Renal cortical epithelial cell (primary cell): ENCODE measurements around the gene INPP5J. TPM values are rescaled to one million over a fixed set of nuclear protein-coding genes. Genes with fewer than 3 reads are reported as not detected.
A peak's percentile ranks its signal among the peaks of the same experiment; 100 is the strongest.
"Not testable (repeated sequence)": the region's sequence is repeated elsewhere in the genome, so short reads cannot be mapped to it uniquely, and the experiment has no call there.

Experiments used
- DNase-seq: peaks from one replicate; pipeline ENCODE4 v3.0.0-alpha.2; 2011; ENCODE audit warnings: low read depth
- total RNA-seq: library from RNA; depleted of rRNA; stranded (reverse); fragments of >200 nt; gene quantifications from 2 replicates; pipeline ENCODE4 v1.2.3, GENCODE V29; 2014

INPP5J gene
- total RNA-seq, 1 donor from 2014 or later, result 4.0 TPM

DNA sequence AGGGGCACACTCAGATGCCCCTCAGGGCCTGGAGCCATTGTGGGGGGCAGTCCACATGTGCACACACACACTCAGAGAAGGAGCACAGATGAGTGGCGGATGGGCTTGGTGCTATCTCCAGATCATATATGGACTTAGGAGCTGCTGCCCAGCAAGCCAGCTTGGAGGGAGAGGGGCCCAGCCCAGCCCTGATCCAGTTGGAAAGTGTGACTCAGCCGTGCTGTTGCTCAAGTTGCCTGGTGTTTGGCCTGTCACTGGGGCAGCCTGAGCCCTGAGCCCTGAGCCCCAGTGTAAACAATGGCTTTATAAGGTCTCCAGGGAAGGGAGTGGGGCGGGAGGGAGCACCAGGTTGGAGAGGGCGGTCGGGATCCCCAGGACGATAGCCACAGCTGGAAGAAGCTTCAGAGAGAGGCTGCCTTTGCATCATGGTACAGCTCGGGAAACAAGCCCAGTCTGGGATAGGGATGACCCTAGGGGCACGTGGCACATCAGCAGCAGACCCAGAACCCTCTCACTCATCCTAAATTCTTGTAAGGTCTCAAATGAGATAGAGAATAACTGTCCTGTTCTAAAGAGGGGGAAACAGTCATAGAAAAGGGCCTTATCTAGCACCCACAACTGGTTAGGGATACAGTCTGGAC, 20.2 kb upstream of the INPP5J start:
- DNase-seq, result peak; percentile 76

DNA sequence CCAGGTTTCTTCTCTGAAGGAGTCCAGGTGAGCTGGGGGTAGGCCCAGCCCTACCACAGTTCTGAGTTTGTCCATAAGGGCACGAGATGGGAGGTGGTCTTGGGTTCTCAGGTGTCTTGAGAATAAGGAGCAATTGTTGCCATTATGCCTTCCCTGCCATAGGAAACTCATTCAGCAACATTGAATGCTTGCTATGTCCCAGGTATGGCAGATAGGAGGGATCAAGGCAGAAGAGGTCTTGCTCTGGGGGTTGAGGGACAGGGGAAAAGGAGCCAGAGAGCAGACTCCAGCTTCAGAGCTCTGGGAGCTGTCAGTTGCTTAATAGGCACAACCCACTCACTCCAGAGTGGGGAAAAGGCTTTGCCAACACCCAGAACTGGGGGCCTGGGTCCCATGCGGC, 19.7 kb upstream of the INPP5J start:
- DNase-seq, result no peak

DNA sequence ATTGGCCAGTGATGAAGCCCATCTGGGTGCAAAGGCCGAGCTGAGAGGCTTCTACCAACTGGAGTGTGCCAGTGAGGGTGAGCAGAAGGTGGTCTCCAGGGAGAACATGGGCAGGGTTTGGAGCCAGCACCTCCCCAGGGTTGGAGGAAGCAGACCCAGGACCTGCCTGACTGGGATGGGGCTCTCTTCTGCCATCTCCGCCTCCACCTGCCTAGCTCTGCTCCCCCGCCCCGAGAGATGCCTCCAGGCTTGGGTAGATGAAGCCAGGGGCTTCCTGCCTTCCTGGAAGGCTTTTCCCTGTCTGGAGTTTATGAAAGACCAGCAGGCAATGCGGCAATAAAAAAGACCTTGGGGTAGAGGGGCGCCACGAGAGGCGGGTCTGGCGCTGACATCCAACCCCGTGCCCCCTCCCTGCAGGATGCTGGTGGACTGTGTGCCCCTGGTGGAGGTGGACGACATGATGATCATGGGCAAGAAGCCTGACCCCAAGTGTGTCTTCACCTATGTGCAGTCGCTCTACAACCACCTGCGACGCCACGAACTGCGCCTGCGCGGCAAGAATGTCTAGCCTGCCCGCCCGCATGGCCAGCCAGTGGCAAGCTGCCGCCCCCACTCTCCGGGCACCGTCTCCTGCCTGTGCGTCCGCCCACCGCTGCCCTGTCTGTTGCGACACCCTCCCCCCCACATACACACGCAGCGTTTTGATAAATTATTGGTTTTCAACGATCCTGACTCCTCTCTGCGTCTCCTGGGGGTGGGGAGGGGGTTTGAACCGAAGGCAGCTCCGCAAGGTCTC, 18.7 kb upstream of the INPP5J start:
- DNase-seq, result no peak

DNA sequence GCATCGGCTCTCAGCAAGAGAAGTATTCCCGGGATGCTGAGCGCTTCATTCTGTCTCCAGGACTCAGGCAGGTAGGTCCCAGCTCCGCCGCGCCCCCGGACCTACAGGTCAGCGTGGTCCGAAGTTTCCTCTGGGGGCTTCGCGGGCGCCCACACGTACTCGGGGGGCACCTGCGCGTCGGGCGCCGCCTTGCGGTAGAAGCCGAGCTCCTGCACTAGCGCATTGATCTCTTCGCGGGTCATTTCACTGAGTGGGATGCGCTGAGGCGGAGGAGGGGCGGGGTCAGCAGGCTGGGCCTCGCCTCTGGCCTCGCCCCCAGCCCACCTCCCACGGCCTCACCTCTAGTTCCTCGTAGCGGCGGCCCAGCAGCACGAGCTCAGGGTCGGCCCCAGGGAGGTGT, 17.9 kb upstream of the INPP5J start:
- no peak for DNase-seq

DNA sequence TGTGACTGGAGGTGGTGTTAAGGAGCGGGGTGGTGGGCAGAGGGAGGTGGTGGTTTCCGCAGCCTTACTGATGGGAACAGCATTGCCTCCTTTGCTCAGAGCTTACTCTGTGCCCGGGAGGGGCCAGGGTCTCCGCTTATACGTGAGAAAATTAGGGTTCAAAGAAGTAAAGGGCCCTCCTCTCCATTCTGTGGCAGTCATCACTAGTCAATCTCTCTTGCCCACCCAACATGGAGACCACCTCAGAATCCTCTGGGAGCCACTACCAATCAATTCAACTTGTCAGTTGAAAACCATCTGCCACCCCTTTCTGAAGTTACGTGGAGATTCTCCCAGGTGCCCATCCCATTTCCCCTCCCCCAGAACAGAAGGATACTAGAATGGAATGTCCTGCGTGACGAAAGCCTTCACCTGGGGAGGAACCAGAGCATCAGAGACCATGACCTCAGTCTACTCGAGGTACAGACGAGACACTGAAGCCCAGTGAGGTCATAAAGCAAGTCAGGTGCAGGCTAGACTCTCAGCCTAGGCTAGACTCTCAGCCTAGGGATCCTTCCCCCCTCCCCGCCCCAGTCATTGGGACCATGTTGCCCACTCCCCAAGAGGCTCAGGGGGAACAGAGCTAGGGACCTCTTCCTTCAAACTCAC, 17.4 kb upstream of the INPP5J start:
- DNase-seq, result no peak

DNA sequence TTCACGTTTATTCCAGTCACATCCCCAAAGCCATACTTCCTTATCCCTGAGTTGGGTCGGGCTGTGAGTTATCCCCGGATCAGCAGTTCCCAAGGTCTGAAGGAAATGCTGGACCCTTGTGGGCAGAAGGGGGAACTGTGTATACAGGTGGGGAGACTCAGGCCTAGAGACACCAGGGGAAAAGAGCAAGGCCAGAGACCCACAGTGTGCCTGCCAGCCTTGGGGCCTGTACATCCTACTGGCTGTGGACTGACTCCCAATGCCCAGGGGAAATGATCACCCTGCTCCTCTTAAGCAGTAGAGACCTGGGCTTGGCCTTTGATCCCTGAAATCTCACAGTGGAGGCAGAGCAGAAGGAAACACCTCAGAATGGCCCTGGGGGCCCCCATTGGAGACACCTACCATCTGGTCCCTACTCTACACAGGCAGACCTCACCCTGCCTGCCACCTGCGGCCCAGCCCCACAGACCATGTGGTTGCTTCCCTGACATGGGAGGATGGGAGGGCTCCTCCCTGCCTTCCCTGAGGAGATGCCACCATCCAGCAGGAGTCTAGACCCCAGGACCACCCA, 16.7 kb upstream of the INPP5J start:
- DNase-seq, result no peak

DNA sequence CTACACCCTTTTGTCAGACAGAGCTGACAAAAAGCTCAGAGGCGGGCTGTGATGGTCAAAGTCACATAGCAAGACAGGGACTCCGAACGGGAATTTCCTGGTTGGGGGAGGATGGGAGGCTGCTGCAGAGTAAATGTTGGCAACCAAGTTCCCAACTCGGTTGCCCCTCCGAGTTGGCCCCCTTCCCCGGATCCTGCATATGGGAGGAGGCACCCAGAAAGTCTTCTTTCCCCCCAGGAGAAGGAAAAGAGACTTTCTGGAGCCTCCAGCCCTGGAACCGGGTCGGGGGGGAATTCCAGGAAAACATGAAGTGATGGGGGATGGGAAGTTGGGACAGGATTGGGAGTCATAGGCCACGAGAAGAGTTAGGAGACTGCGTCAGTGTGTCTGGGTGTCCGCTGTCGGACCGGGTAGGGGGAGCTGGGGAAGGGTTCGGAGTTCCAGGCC, 16.0 kb upstream of the INPP5J start:
- DNase-seq, result no peak

DNA sequence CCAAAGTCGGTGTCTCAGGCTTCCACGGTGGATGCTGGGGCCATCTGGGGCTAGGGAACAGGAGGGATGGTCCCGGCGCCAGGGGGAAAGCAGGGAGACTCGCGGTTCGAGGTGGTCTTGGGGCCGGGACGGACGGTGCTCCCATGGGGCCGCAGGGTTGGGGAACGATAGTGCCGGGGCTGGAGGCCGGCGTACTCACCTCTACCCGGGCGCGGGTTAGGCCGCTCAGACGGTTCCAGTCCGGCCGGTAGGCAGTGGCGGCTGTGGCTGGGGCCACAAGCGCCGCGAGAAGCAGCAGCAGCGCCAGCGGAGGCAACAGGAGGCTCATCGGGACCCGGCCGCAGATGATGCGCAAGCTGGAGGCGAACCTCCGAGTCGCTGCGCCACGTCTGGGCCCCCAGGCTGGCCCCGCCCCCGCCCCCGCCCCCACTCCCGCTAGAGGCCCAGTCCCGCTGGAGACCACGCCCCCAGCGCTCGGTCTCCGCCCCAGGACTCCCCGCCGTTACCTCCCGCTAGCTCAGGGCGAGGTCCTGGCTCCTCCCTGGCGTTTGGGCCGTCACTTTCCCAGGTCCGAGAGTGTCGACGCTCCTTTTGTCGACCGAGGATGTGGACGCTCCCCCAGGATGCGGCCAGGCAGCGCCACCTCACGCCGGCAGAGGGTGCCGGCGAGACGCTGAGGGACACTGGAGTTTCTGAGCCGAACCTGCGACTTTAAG, 15.4 kb upstream of the INPP5J start, which contains the start of gene SELENOM:
Gene SELENOM (minus strand): TSS at position 391 of the 716 bp plus-strand sequence. CDS start 63 bp downstream, at position 328.
- peak; percentile 92 for DNase-seq

DNA sequence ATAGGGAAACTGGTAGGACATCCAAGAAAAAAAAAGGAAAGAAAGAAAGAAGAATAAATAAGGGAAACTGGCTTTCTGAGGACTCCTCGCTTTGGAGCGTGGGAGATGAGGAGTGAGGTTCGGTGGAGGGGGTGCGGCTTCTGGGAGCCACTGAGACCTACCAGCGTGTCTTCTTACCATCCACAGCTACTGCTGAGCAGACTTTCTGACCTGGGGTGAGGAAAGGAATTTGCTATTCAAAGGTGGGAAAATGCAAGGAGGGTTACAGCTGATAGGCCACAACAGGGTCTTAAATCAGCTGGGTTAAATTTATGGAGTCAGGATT, 14.9 kb upstream of the INPP5J start:
- no peak for DNase-seq

DNA sequence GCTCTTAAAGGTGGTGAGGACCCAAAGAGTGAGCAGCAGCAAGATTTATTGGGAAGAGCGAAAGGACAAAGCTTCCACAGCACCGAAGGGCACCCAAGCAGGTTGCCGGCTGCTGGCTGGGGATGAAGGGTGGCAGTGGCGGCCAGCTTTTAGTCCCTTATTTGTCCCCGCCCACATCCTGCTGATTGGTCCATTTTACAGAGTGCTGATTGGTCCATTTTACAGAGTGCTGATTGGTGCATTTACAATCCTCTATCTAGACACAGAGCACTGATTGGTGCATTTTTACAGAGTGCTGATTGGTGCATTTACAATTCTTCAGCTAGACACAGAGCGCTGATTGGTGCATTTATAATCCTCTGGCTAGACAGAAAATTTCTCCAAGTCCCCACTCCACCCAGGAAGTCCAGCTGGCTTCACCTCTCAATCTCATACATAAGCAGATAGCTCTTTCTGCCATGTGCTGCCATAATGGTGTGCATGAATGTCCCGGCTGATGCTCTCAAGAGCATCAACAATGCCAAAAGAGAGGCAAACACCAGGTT, 10.1 kb upstream of the INPP5J start:
- DNase-seq, result not testable (repeated sequence)

DNA sequence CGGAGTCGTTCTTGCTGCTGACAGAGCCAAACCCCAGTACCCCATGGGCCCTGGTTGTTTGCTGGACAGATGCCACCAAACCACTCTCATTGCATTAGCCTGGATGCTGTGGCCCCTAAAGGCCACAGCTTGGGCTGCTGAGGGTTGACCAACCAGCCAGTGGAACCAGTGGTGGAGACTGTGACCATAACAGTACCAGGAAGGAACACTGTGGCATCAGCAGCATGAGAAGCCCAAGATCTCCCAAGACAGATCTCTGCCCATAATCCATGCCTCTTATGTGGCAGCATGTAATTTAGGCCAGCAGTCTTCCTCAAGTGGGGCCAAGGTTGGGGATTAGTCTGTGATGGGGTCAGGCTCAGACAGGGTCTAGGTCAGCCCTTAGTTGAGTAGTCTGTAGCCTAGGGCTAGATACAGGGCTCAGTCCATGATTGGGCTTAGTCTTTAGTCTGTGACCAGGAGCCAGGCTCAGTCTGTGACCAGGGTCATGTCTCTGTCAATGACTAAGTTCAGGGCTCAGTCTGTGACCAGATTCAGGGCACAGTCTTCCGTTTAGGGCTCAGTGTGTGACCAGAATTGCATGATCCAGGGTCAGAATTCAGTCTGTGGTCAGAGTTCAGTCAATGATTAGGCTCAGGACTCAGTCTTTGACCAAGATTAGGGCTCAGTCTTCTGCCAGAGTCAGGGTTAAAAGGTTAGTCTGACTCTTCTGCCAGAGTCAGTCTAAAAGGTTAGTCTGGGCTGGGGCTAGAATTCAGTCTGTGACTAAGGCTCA, 4.5 kb upstream of the INPP5J start:
- no peak for DNase-seq

DNA sequence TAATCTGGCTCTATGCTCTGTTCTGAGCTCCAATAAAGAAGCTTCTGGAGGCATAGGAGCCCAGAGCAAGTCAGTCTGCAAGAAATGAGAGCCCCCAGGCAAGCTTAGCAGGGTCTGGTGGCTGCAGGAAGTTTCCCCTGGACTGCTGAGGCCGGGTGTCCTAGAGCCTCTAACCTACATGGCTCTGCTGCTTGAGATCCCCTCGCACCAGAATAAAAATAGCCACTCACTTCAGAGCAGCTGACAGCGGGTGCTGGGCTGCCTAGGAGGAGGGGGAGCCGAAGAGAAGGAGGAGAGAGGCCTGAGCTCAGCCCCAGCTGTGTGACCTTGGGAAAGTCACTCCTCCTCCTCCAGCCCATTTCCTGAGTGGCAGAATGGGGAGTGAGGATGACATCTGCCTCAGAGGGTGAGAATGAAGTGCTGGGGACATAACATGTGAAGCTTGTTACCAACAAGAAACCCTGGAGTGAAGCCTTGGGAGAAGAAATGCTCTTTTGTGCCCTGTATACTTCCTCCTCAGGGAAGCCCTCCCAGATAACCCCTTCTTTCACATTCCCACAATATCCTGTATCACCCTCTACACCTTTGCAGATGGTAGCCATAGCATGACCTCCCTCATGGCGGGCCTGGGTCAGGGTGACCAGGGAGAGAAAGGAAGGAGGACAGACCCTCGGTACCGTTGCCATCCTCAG, 3.6 kb upstream of the INPP5J start:
- no peak for DNase-seq

DNA sequence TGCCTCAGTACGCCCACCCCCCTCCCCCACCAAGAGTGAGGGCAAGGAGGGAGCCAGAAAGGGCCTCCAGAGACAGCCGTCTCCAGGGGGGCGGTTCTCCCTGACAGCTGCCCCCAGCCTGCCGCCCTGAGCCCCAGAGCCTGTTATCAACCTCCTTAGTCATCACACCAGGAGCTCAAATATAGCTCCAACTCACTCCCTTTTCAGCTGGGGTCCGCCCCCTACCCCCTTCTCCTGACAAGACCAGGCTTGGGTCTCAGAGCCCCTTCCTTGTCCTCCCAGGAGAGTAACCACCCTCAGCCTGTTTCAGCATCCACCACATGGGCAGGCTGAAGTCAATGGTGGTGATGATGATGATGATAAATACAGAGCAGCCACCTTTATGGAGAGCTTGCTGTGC, 2.5 kb upstream of the INPP5J start:
- DNase-seq, result no peak

DNA sequence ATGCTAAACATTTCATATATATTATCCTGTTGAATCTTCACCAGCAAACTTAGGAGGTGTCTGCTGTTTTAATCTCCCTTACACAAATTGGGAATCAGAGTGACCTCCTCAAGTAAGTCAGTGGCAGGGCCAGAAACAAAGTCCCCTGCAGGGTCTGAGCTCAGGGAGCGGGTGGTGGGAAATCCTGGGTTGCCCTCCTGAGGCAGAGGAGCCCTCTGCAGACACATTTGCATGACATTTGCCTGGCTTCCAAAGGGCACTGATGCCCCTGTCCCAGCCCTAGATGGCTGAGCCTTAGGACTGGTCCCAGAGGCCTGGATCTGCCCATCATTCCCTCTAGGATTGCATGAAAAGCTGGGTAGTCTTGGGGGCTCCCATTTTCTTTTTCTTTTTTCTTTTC, 2.1 kb upstream of the INPP5J start:
- DNase-seq, result no peak

DNA sequence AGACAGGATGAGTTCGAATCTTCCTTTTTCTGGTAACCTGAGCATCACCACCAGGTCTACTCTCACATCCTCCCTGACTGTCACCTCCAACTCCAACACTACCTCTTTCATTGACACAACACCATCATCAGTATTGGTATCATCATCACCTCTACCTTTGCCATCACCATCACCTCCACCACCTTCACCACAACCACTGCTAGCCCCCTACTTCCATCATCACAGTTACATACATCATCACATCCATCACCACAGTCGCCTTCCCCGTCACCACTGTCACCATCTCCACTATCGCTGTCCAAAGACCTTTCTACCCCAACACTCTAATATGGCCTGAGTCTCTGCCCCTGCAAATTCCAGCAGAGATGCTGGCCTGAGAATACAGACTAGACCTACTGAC, 1.4 kb upstream of the INPP5J start:
- no peak for DNase-seq

DNA sequence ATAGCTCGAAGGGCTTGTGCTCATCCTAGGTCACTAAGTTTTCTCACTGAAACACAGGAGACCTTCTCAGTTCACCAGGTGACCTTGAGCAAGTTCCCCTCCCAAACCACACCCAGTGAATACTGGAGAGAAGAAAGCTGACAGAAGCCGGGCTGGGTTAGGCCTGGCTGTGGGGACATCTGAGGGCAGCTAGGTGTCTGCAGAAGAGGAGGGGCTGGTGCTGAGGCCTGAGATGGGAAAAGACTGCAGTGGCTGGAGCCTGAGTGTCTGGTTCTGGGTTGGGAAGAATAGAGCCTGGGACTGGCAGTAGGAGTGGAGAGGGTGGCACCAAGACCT, 602 bp upstream of the INPP5J start:
- no peak for DNase-seq

DNA sequence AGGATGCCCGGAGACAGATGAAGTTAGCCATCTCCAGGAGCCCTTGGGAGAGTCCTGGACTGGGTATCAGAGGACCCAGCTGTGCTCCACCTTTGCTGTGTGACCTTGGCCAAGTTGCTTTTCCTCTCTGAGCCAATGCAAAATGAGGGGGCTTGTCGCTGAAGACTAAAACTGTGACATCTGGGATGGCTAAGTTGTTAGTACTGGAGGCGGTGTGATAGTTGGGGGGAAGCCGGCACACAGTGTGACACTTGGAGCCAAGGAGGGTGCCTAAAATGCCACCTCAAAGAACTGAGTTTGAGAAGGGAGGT, 481 bp downstream of the INPP5J start:
- no peak for DNase-seq

DNA sequence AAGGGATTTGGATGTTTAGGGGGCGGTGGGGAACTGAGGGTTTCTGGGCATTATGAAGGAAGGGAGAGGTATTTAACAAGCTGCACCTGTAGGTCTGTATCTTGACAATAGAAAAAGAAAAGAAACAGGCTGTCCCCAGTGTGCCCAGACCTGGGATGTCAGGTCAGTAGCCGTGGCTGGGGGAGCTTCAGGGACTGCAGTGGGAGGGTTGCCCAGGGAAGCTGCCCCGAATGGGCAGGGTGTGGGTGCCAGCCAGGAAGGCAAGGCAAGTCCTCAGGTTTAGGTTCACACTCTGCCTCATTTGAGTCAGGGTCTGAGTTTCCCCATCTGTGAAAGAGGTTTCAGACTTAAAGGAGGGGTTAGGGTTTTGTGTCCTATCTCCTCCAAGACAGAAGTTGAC, 1.5 kb downstream of the INPP5J start:
- no peak for DNase-seq

DNA sequence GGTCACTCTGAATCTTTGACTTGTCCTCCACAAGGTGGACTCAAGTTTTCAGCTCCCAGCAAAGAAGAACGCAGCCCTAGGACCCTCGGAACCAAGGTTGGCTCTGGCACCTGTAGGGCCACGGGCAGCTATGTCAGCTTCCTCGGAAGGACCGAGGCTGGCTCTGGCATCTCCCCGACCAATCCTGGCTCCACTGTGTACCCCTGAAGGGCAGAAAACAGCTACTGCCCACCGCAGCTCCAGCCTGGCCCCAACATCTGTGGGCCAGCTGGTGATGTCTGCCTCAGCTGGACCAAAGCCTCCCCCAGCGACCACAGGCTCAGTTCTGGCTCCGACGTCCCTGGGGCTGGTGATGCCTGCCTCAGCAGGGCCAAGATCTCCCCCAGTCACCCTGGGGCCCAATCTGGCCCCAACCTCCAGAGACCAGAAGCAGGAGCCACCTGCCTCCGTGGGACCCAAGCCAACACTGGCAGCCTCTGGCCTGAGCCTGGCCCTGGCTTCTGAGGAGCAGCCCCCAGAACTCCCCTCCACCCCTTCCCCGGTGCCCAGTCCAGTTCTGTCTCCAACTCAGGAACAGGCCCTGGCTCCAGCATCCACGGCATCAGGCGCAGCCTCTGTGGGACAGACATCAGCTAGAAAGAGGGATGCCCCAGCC, 2.2 kb downstream of the INPP5J start:
- no peak for DNase-seq

DNA sequence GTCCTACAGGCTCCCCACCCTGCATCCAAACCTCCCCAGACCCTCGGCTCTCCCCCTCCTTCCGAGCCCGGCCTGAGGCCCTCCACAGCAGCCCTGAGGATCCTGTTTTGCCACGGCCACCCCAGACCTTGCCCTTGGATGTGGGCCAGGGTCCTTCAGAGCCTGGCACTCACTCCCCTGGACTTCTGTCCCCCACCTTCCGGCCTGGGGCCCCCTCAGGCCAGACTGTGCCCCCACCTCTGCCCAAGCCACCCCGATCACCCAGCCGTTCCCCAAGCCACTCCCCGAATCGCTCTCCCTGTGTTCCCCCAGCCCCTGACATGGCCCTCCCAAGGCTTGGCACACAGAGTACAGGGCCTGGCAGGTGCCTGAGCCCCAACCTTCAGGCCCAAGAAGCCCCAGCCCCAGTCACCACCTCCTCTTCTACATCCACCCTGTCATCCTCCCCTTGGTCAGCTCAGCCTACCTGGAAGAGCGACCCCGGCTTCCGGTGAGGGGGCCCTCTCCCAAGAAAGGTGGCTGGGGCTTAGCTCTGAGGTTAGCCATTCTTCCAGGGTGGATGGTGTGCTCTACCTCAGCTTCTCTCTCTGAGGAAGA, 2.9 kb downstream of the INPP5J start:
- no peak for DNase-seq
